Left cardiac atrium (tissue), 4 donors: Measurements from ENCODE around the gene NRG2. TPM values are rescaled to one million over a fixed set of nuclear protein-coding genes. Genes with fewer than 3 reads are reported as not detected.
A peak's percentile ranks its signal among the peaks of the same experiment; 100 is the strongest.

Experiments used
- ATAC-seq, 2 donors: fragments of 200-7000 bp; cut with Tn5 transposase; one replicate each; pipeline ENCODE4 v1.9.1; 2020; ENCODE audit warnings: mild to moderate bottlenecking in 2 of 2, moderate library complexity in 2 of 2
- DNase-seq: peaks from one replicate; pipeline ENCODE4 v3.0.0-alpha.2; 2020
- intact Hi-C, 2 donors: fragments of 100-400 bp; cut with DNase I; formaldehyde crosslinking; loops; one replicate each; pipeline versions ENCODE4 v1.14.1 to v1.15.1; 2022 to 2023
- total RNA-seq, 2 donors: library from RNA; stranded (reverse); fragmentation: NEBNext Ultra II Directional; extraction: Animal tissue kit (Norgen Biotek cat#: 25700); gene quantifications; one replicate each; pipeline ENCODE4 v1.2.1, GENCODE V29; 2021
- donor health status: DM: no; HTN: yes; CAD: no.
- donor health status: DM: no; HTN: yes; CAD: no; lungs with severe emphysema.
- donor health status: DM: yes; HTN: yes; CAD: no.
- donor health status: Dilated cardiomyopathy.

The NRG2 gene
- total RNA-seq, 2 donors from 2014 or later = 1.1 to 1.3 TPM

DNA sequence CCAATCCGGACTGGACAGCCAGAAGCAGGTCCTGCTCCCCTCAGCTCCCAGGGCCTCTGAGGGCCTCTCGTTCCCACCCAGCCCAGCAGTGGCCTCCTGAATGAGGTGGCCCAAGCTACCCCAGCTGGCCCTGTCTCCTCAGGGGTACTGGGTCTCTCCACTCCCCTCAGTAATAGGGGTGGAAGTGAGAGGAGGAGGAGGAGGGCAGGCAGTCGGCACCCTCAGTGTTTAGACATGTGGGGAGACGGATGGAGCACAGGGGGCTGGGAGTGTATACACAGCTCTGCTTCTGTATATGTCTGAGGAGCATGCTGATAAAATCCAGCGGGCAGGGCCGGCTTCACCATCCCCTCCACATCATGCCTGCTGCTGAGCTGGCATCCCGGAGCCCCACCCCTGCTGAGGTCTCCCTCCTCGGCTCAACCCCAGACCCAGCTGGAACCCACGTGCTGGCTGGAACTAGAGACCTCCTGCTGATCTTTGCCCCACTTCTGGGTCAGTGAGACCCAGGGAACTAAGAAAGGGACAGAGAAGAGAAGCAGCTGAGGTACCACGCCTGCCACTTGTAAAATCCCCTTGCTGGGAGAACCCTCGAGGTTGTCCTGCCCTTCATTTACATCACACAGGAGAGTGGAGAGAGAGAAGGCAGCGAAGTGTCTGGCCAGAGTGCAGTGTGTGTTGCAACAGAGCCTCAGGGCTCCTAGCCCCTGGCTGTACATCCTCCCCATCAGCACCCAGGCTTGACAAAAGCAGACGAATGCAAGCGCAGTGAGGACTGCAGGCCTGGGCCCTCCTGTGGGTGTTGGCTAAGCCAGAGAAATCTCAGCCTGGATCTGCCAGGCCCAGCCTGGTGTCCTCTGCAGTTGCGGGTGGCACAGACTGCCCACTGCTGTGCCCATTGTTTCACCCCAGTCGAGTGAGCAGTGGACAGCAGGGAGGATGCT lies 170.0 kb downstream of the NRG2 start:
- intact Hi-C loops = no loop called here
- DNase-seq (no peak), ATAC-seq (no peak)

DNA sequence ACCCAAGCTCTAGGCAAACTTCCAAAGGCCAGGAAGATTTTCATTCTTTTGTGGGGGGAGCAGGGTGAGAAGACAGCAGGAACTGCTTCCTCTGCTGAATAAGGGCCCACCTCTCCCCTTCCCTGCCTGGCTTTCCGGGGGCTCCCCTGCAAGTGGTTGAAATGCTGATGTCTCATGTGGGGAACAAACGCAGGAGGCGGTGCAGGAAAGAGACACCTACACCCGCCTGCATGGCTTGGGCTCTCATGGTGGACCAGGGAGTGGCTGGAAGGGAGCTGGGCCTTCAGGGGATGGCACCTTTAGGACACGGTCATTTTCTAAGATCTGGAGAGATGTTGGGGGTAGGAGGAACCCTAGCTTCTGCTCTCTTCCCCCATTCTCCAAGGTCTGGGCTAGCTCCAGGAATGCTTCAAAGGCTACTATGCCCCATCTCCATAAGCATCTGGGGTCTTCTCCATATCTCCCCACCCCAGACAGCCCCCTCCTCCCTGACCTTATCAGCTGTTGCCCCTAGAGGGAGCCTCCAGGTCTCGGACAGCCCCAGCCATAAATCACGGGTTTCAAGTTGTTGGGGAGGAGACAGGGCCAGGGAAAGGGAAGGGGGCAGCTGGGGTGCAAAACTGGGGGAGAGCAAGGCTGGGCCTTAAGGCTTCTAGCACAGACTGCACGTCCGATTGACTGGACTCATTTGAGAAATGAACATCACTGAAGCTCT lies 170.9 kb downstream of the NRG2 start:
- intact Hi-C loops = no loop called here
- no peak for ATAC-seq
- no peak for DNase-seq

DNA sequence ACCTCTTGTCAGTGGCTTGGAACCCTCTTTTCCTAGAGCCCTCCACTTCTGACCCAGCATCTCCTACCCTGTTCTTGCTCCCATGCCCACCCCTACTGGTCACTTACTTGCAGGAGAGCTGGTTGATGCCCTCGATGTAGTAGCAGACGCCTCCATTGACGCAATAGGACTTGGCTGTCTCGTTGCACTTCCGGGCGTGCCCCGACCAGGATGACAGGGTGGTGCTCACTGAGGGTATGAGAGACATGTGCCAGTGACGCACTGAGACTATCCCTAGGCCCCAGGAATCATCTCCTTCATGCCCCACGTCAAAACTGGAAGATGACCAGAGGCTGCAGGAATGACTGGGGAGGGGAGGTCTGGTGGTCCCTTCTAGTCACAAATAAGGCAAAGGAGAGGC lies 171.5 kb downstream of the NRG2 start:
- intact Hi-C loops = no loop called here
- ATAC-seq = no peak
- DNase-seq = no peak

DNA sequence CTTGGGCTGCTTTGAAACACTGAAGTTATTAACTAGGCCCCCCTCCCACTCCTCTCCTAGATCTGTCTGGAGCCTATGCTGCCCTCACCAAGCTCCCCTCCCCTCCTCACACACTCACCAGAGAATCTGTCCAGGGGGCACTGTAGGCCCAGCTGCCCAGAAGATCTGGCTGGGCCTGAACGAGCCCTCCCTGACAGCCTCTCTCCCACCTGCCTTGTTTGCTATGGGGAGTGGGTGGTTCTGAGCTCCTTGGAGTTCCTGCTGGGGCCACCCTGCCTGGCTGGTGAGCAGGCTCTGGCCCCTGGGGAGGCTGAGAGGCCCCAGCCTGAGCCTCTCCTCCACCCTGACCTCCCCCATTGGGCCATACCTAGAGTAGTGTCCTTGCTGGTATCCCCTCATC lies 172.4 kb downstream of the NRG2 start:
- no peak for DNase-seq
- intact Hi-C loops = no loop called here
- ATAC-seq = no peak

DNA sequence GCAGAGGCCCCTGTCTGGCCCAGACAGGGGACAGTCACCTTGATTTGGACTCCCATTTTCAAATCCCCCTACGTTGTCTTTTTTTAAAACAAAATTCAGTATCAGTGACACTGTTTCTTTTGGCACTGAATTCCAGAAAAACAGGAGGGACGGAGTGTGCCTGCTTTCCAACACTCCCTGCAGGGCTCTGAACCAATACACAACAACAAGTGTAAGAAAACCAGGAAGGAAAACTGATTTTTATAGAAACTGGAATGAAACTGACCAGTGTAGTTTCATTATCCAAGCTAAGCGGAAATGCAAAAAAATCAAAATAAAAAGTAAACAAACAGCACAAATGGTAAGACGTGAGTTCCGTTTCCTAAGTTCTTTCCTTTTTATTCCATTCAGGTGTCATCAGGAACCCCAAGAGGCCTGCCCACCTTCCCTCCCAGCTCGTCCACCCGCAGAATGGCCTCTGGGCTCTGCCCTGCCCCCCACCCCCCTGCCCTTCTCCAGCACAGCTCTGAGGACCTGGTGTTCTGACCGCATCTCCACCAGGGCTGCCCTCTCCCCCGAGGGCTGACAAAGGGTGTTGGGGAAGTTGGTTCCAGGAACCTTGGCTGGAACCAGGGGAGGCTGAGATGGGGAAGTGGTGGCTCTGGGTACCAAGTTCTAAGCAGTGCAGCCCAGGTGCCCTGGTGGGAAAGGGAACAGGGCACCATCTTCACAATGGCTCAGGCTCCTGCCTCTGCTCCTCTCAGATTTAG lies 173.9 kb downstream of the NRG2 start:
- ATAC-seq (no peak), DNase-seq (no peak)
- intact Hi-C loops = no loop called here

DNA sequence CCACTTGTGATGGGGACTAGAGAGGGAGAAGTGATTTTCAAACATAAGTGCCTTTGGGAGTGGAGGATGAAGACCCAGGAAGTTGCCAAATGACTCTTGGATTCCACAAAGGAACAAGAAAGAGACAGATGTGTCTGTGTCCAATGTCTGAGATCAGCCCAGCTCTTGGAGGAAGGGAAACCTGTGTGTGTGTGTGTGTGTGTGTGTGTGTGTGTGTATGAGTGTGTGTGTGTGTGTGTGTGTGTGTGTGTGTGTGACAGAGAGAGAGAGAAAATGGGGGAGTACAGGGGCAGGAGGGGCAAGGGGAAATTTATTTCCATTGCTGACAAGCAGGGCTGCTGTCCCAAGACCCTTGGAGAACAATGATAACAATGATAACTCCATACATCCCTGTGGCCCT lies 175.5 kb downstream of the NRG2 start:
- no peak for DNase-seq
- no peak for ATAC-seq
- intact Hi-C loops = no loop called here

DNA sequence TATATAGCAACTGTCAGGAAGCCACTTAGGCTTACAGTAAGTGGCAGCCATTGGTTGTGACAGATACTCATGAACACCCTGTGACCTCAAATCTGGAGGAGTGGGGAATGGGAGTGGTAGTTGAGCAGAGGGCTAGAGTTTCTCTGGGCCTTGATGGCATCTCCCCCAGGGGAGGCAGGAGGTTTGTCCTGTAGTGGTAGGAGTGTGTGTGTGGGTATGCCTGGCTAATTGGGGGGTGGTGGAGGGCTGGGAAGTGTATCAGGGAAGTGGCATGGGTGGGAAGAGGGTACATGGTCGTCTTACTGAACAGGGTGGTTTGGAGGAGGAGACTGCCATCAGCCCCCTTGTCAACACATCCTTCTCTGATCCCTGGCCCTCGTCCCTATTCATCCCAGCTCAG lies 176.0 kb downstream of the NRG2 start:
- ATAC-seq (no peak), DNase-seq (no peak)

DNA sequence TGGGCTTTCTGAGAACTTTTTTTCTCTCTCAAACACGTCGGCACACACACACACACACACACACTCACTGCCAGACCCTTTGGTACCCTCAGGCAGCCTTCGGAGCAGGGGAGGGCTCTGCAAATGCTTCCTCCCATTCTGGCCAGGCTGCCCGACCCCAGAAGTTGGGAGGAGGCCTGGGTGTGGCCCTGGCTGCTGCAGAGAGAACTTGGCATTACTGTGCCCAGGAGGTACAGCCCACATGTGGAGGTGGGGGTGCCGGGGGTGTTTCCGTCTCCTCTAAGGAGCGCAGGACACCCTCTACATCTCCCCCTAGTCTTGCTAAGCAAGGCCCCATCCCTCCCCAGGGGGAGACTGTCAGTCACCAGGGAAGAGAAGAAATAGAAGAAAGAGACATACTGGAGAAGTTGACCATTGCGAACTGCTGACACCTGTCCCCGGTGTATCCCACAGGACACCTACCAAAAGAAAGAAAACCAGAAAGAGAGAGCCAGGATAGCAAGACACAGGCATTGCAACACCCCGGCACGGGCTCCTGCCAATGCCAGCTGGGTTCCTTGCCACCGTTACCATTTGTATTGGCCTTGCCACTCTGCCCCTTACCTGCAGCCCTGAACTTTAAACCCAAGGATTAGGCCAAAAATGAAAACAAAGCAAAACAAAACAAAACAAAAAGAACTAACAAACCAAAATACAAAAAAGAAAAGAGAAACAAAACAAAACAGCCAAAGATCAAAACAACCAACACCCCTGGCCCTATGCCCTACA lies 178.2 kb downstream of the NRG2 start:
- intact Hi-C loops = loop anchor here (1.0 to 5.0 kb wide), 3 partner anchors 77 to 102 kb away; no protein-coding TSS in a partner anchor
- no peak for ATAC-seq
- peak; percentile 4 for DNase-seq

More for the DNA sequence above, 176.0 kb downstream of the NRG2 start:
- intact Hi-C loops = no loop called here

DNA sequence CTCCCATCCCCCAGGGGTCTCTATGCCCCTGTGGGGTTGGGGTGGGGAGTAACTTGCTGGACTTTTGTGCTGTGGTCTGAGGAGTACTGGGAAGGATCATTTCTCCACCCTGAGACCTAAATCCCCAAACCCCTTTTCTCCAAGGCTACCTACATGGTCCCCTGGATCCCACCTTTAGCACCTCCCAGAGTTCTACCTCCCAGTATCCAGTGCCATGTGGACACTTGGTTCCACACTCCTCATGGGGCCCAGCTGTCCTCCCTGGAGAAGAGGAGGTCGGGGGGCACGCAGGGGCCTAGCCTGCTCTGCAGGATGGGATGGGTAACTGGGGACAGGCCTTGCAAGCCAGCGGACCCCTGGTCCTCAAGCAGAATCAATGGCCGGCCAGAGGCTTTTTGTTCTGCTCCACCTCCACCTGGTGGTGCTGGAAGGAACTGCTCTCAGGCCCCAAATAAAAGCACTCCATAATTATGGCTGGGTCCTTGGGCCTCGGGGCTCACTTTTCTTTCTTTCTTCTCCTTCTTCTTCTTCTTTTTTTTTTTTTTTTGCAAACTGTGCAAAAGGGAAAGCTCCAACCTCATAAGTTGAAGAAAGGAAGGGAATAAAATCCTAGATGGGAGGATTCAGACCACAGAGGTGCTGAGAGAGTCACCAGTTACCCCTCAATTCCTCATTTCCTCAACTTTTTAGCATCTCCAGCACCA lies 179.1 kb downstream of the NRG2 start:
- peak; percentile 78 to 84 for ATAC-seq
- peak; percentile 72 for DNase-seq
- intact Hi-C loops = loop anchor here (1.0 to 5.0 kb wide), 3 partner anchors 76 to 103 kb away; no protein-coding TSS in a partner anchor

DNA sequence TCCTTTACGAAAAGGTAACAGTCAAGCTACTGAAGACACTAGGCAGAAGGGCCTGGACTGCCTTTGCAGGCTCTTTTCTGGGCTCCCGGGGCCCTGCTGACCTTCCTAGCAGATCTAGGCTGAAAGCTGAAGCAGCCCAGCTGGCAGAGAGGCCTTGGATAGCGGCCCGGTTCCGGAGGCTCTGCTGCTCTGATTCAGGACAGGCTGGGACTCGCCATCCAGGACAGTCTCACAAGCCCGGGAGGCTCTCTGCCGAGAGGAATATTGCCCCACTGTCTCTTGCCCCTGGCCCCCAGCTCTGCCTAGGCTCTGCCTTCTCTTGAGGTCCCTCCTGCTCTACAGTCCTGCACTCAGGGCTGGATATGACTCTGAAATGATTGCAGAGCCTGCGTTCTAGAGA lies 179.7 kb downstream of the NRG2 start:
- intact Hi-C loops = loop anchor here (5.0 kb wide), 2 partner anchors 76 to 104 kb away; no protein-coding TSS in a partner anchor
- DNase-seq = peak; percentile 67
- peak; percentile 75 to 91 for ATAC-seq

DNA sequence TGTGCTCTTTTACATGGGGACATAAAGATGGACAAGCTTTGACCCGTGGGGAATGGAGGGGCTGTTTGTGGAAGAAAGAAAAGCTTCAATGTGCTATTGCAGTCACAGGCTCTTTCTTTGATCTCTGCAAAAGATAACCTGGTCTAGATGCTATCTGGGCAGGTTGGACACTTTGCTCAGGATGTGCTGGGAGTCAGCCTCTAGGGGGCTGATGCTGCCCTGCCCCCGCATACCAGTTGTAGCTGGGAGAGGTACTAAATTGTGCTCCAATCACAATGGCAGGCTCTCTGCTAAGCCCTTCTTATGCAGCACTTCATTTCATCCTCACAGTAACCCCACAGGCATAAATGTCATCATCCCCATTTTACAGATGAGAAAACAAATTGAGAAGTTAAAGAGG lies 180.3 kb downstream of the NRG2 start:
- DNase-seq = no peak
- intact Hi-C loops = loop anchor here (5.0 kb wide), 2 partner anchors 76 to 104 kb away; no protein-coding TSS in a partner anchor
- no peak for ATAC-seq

DNA sequence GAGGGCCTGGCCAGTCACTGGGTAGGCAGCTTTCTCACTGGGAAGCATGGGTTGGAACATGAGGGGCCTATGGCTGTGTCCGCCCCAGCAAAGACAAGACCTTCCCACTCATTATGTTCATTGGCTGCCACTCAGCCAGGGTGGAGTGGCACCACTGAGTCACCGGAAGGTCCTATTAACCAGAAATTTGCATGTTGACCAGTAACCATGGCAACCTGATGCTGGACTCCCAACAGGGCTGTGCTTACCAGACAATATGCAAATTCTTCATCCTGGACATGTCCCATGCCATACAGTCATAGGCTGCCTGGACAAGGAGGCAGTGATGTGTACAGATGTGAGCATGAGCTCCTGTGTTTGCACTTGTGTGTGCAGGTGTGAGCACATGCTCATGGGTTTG lies 180.8 kb downstream of the NRG2 start:
- ATAC-seq = no peak
- intact Hi-C loops = loop anchor here (5.0 kb wide), 2 partner anchors 75 to 105 kb away; no protein-coding TSS in a partner anchor
- DNase-seq = no peak

DNA sequence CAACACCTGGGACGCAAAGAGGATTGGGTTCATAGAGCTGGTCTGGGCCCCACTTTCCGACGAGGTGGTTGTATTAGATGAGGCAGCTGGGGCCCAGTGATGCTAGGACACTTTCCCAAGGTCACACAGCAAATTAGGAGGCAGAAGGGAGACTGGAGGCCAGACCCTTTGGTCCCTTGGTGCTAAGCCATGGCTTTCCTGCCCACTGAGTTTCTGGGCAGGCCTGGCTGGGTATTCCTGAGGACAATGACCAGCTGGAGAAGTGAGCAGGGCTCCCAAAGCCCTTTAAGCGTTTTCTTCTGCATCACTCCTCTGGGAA lies 181.3 kb downstream of the NRG2 start:
- no peak for DNase-seq
- no peak for ATAC-seq
- intact Hi-C loops = loop anchor here (5.0 kb wide), 2 partner anchors 75 to 105 kb away; no protein-coding TSS in a partner anchor

DNA sequence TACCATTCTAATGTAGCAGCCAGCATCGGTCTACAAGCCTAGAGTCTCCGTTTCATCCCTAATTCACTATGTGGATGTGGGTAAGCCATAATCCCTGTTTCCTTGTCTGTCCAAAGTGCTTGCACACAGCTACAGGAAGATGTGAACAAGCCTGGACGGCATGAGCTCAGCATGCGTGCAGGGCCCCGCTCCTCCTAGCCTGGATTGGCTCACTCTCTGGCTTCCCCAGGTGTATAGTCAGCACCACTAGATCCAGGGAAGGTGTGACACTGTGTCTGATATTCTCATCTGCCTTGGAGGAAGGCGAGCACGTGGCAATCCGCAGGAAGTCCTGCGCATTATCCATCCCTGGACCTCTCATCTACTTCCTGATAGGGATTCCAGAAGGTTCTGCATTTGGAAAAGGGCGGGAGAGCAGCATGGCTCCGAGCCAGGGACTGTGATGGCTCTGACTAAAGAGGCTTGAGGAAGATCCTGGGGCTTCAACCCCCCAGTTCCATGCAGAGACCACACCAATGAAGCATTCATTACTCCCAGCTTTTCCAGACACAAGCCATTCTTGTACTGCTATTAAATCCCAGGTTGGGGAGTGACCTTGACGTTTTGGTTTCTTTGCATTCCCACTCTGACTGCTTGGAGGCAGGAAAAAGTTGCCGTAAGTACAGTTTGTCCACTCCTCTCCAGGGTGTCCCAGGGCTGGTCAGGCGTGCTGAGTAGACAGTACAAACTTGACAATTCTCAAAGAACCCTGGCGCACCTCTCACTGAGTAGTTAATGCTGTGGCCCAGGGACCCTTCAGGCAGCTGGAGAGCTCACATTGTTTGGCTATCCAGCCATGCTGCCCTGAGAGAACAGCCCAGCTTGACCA lies 181.8 kb downstream of the NRG2 start:
- intact Hi-C loops = loop anchor here (5.0 kb wide), 2 partner anchors 74 to 106 kb away; no protein-coding TSS in a partner anchor
- ATAC-seq (no peak), DNase-seq (no peak)

DNA sequence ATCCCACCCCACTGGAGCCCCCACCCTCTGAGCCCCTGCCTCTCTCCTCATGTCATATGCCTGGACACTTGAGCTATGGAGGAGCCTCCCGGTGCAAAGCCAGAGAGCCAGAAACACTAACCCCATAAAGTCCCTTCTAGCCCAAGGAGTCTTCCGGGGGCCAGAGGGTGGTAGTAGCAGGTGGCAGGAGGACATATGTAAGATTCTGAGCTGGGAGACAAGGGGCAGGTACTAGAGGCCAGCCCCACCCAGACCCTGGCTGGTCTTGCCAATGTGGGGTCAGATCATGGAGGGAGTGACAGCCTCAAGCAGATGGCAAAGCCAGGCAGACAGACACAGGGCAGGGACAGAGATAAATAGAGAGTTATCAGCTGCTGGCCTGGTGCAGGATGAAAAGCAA lies 184.1 kb downstream of the NRG2 start:
- ATAC-seq (no peak), DNase-seq (no peak)
- intact Hi-C loops = no loop called here

DNA sequence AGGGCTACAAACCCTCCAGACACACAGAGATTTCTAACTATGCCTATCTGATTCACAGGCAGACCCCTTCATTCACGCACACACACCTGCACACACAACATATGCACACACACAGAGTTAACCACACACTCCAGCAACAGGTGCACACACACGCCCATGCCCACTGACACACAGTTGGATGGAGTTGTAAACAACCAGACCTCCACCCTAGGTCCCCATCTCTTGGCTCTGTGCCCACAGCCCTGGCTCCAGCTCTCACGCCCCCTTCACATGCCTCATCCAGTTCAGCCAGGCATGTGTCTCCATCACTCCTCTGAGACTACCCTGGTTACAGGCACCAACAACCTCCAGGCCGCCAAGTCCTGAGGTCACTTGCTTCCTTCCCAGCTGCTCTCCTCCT lies 186.4 kb downstream of the NRG2 start:
- intact Hi-C loops = no loop called here
- no peak for DNase-seq
- no peak for ATAC-seq

DNA sequence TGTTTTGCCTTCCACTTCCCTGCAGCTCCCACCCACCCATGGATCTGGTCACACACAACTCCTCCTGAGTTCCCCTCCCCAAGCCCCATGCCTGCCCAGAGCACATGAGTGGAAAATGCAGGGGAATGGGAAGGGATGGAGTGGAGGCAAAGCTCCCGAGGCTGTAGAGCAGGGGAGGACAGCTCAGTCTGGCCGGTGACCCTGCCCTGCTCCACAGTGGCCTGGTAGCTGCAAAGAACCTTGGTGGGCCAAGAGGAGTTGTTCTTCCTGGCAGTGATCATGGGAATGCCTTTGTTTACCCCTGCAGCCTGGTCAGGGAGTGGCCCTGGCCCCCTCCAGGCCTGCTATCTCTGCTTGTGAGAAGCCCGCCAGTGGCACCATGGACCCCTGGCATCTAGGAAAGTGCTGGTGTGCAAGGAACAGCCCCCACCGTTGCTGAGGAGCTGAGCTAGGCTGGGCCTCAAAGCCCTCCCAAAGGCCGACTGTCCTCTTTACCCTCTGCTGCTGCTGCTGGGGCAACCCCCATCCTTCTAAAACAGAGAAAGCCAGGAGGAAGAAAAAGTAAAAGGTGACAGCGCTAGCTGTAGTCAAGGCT lies 187.1 kb downstream of the NRG2 start:
- intact Hi-C loops = no loop called here
- DNase-seq (no peak), ATAC-seq (no peak)
